ENCODE data around the gene SEC14L2. TPM values are rescaled to one million over a fixed set of nuclear protein-coding genes. Genes with fewer than 3 reads are reported as not detected.
A peak's percentile ranks its signal among the peaks of the same experiment; 100 is the strongest.

The SEC14L2 gene
- total and polyA plus RNA-seq, 2 of the 4 experiments (the other 2 are of a cell fraction), result 38.7 to 54.8 TPM

GRCh38 chr22:30356449-30357235 lies 40.2 kb upstream of the SEC14L2 start, which contains the start of the genes CCDC157 and SF3A1 (continued):
- TF ChIP-seq MAFK (IDR thresholded peaks at IDR 0.05; ENCODE audit: low read depth, low read length) (no peak), RFX5 (IDR thresholded peaks at IDR 0.05; ENCODE audit: low read depth, low read length) (no peak), SMC3 (IDR thresholded peaks at IDR 0.05; ENCODE audit: low read depth, low read length) (no peak)

DNA sequence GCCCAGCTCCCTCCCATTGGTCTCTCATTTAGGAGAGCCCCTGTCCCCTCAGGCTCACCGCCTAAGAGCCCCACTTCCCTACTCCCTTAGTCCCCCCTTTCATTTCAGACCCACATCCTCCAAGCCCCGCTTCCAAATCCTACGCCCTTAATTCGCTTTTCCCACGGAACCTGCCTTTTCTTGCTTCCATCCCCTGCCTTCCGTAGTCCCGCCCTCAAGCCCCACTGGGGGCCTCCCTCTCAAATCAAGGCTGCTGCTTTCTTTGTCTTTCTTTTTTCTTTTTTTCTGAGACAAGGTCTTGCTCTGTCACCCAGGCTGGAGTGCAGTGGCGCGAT lies 39.6 kb upstream of the SEC14L2 start:
- H2AFZ ChIP-seq (replicated peaks; ENCODE audit: low read length, poor library complexity), result peak overlapping the region; percentile 99
- ChIA-PET POLR2A (ENCODE audit: unreplicated experiment) (interaction anchor here (0.6 kb wide), 4 partner anchors 17 to 1481 kb away, joined by 3 to 11 read pairs (median 4); no protein-coding TSS in a partner anchor), CTCF (interaction anchor here (0.6 kb wide), 1 partner anchor 63 kb away, joined by 3 read pairs; no protein-coding TSS in a partner anchor)
- peak overlapping the region; percentile 98 for H3K4me3 ChIP-seq (ENCODE audit: insufficient read depth, low read depth, low read length)
- peak overlapping the region; percentile 33; the same call in 1 of the 2 replicates for H3K14ac ChIP-seq (replicated peaks; ENCODE audit: low read depth, low read length)
- H3K79me1 ChIP-seq (ENCODE audit: low read depth in 1 of 2, low read length in 2 of 2), result peaks cover 26 to 41% of the 10 kb centered on the region in 2 experiments
- H3K9me1 ChIP-seq (ENCODE audit: insufficient read depth, low read length), result peaks cover 15% of the 10 kb centered on the region
- in situ Hi-C loops (cut with MboI; ENCODE audit: low sequenced_read_pairs) (no loop called here), intact Hi-C loops (cut with micrococcal nuclease) (loop anchor here (2.0 kb wide), 1 partner anchor 68 kb away; the partner anchor contains the start of gene CASTOR1), dilution Hi-C loops (cut with HindIII; ENCODE audit: low sequenced_read_pairs, unreplicated experiment) (no loop called here)
- H2AK5ac ChIP-seq (ENCODE audit: low read depth, low read length), result no peak overlapping the region
- H3K36me3 ChIP-seq (ENCODE audit: control insufficient read depth, insufficient read depth, low read length), result peaks cover 11% of the 10 kb centered on the region
- H3K9me3 ChIP-seq (ENCODE audit: control insufficient read depth, insufficient read depth, low read length), result no peaks in the 10 kb centered on the region
- peak overlapping the region in 1 of 2 experiments; percentile 41; a peak in 1 of 4 replicates for H4K8ac ChIP-seq (ENCODE audit: low read depth in 2 of 2, low read length in 2 of 2)
- no peak overlapping the region; the same call in 1 of the 2 replicates for H3K27ac ChIP-seq (ENCODE audit: insufficient read depth, low read length)
- no TSS peak for BruUV-seq (replicated peaks)
- peak overlapping the region; percentile 90 for H3K4me2 ChIP-seq (ENCODE audit: low read depth, low read length)
- no peaks in the 10 kb centered on the region for H3K27me3 ChIP-seq (ENCODE audit: control insufficient read depth, insufficient read depth, low read length)
- no peak overlapping the region; the same call in 1 of the 2 replicates for H3K23ac ChIP-seq (ENCODE audit: low read depth, low read length)
- no peak overlapping the region for H2BK5ac ChIP-seq (ENCODE audit: low read depth, low read length, poor library complexity, severe bottlenecking)
- no peak overlapping the region for H4K91ac ChIP-seq (ENCODE audit: insufficient read depth, low read depth, low read length)
- H2BK120ac ChIP-seq (ENCODE audit: low read depth, low read length), result no peak overlapping the region
- no peak overlapping the region for H4K5ac ChIP-seq (ENCODE audit: low read depth, low read length)
- H3K56ac ChIP-seq (ENCODE audit: extremely low read depth, insufficient read depth, low read length), result no peak overlapping the region
- no peak overlapping the region for H3K18ac ChIP-seq (ENCODE audit: low read depth, low read length)
- DNase-seq, result no peak
- H4K20me1 ChIP-seq (ENCODE audit: insufficient read depth, low read length), result peaks cover 38% of the 10 kb centered on the region
- no peak overlapping the region for H2BK20ac ChIP-seq (ENCODE audit: low read depth, low read length)
- H3K4me1 ChIP-seq (ENCODE audit: control insufficient read depth, insufficient read depth, low read length), result peaks cover 12% of the 10 kb centered on the region
- H3K4ac ChIP-seq (ENCODE audit: low read depth, low read length), result 0 out of 2 replicates have a peak overlapping the region, but pooled peaks have one; percentile 19
- H3K9ac ChIP-seq (ENCODE audit: low read depth, low read length), result peak overlapping the region; percentile 45
- peak; percentile 2 for ATAC-seq (ENCODE audit: low read depth)
- WGBS, 2 experiments (ENCODE audit: extremely low coverage in 2 of 2, insufficient read length in 1 of 2), result 0% methylated on average over 3 of the region's 9 CpGs; no CpG with 5 or more reads in 1 of the 2 experiments
- no peak overlapping the region for H2BK15ac ChIP-seq (ENCODE audit: low read depth, low read length)
- H2AK9ac ChIP-seq (replicated peaks; ENCODE audit: low read depth, low read length, poor library complexity), result peak overlapping the region; percentile 18
- TF ChIP-seq FOS (IDR thresholded peaks at IDR 0.05; ENCODE audit: low read depth, low read length) (no peak), MAZ (IDR thresholded peaks at IDR 0.05; ENCODE audit: borderline replicate concordance, low read depth, low read length) (no peak), SMC3 (IDR thresholded peaks at IDR 0.05; ENCODE audit: low read depth, low read length) (no peak), RFX5 (IDR thresholded peaks at IDR 0.05; ENCODE audit: low read depth, low read length) (no peak), MXI1 (IDR thresholded peaks at IDR 0.05; ENCODE audit: borderline replicate concordance, low read depth, low read length) (no peak), RAD21 (IDR thresholded peaks at IDR 0.05; ENCODE audit: low read length) (no peak), POLR2A (IDR thresholded peaks at IDR 0.05; ENCODE audit: low read depth, low read length) (no peak), MAFK (IDR thresholded peaks at IDR 0.05; ENCODE audit: low read depth, low read length) (no peak)
- TF ChIP-seq, protein P1, sequence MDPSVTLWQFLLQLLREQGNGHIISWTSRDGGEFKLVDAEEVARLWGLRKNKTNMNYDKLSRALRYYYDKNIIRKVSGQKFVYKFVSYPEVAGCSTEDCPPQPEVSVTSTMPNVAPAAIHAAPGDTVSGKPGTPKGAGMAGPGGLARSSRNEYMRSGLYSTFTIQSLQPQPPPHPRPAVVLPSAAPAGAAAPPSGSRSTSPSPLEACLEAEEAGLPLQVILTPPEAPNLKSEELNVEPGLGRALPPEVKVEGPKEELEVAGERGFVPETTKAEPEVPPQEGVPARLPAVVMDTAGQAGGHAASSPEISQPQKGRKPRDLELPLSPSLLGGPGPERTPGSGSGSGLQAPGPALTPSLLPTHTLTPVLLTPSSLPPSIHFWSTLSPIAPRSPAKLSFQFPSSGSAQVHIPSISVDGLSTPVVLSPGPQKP (IDR thresholded peaks at IDR 0.05; ENCODE audit: borderline replicate concordance, low read depth, low read length), result no peak
- TF ChIP-seq, protein P2, sequence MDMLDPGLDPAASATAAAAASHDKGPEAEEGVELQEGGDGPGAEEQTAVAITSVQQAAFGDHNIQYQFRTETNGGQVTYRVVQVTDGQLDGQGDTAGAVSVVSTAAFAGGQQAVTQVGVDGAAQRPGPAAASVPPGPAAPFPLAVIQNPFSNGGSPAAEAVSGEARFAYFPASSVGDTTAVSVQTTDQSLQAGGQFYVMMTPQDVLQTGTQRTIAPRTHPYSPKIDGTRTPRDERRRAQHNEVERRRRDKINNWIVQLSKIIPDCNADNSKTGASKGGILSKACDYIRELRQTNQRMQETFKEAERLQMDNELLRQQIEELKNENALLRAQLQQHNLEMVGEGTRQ (IDR thresholded peaks at IDR 0.05; ENCODE audit: low read depth, low read length), result no peak
- TF ChIP-seq, protein P3, sequence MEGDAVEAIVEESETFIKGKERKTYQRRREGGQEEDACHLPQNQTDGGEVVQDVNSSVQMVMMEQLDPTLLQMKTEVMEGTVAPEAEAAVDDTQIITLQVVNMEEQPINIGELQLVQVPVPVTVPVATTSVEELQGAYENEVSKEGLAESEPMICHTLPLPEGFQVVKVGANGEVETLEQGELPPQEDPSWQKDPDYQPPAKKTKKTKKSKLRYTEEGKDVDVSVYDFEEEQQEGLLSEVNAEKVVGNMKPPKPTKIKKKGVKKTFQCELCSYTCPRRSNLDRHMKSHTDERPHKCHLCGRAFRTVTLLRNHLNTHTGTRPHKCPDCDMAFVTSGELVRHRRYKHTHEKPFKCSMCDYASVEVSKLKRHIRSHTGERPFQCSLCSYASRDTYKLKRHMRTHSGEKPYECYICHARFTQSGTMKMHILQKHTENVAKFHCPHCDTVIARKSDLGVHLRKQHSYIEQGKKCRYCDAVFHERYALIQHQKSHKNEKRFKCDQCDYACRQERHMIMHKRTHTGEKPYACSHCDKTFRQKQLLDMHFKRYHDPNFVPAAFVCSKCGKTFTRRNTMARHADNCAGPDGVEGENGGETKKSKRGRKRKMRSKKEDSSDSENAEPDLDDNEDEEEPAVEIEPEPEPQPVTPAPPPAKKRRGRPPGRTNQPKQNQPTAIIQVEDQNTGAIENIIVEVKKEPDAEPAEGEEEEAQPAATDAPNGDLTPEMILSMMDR (conservative IDR thresholded peaks at IDR 0.05; ENCODE audit: low read depth, low read length), result no peak
